NCI-H2107 (cell line): ENCODE data around the gene ARHGAP26.

Experiments
- DNase-seq: peaks from one replicate; lab custom pipeline; 2025; lab: John Stamatoyannopoulos, UW

The ARHGAP26 gene

GRCh38 chr5:142847898-142848790 is 78.0 kb downstream of the ARHGAP26 start:
- no peak for DNase-seq

GRCh38 chr5:142849466-142849865 is 79.3 kb downstream of the ARHGAP26 start:
- no peak for DNase-seq

- no peak for DNase-seq
These were observed 79.7 kb downstream of the ARHGAP26 start for GRCh38 chr5:142849880-142850279.

- DNase-seq = no peak
These were observed 81.6 kb downstream of the ARHGAP26 start for GRCh38 chr5:142851731-142852130.

GRCh38 chr5:142852416-142853198 is 82.4 kb downstream of the ARHGAP26 start:
- no peak for DNase-seq

GRCh38 chr5:142853682-142854081 is 83.5 kb downstream of the ARHGAP26 start:
- DNase-seq = no peak

- DNase-seq = no peak
These were observed 86.1 kb downstream of the ARHGAP26 start for GRCh38 chr5:142856269-142856782.

GRCh38 chr5:142857405-142857804 is 87.2 kb downstream of the ARHGAP26 start:
- DNase-seq = no peak

GRCh38 chr5:142859037-142859436 is 88.9 kb downstream of the ARHGAP26 start:
- DNase-seq = no peak

- no peak for DNase-seq
These were observed 90.1 kb downstream of the ARHGAP26 start for GRCh38 chr5:142860270-142860669.

- no peak for DNase-seq
These were observed 90.8 kb downstream of the ARHGAP26 start for GRCh38 chr5:142861011-142861410.

GRCh38 chr5:142862594-142862993 is 92.4 kb downstream of the ARHGAP26 start:
- DNase-seq = no peak

- no peak for DNase-seq
These were observed 93.7 kb downstream of the ARHGAP26 start for GRCh38 chr5:142863856-142864255.

- no peak for DNase-seq
These were observed 94.4 kb downstream of the ARHGAP26 start for GRCh38 chr5:142864290-142865260.

- no peak for DNase-seq
These were observed 95.5 kb downstream of the ARHGAP26 start for GRCh38 chr5:142865631-142866030.

- DNase-seq = no peak
These were observed 96.5 kb downstream of the ARHGAP26 start for GRCh38 chr5:142866563-142867275.

- no peak for DNase-seq
These were observed 99.7 kb downstream of the ARHGAP26 start for GRCh38 chr5:142869886-142870285.

GRCh38 chr5:142870532-142871362 is 100.6 kb downstream of the ARHGAP26 start:
- no peak for DNase-seq

GRCh38 chr5:142871363-142872193 is 101.4 kb downstream of the ARHGAP26 start:
- no peak for DNase-seq
